Stimulated activated CD8-positive, alpha-beta memory T cell treated with anti-CD3 and anti-CD28 coated beads, Interleukin-4, amount 100 ng/mL, for 24 hours (primary cell): ENCODE data around the gene DGCR2.

Source experiments
- DNase-seq: peaks from one replicate; pipeline ENCODE4 v3.0.0-alpha.2; 2020; ENCODE audit warnings: low read depth

The DGCR2 gene

GRCh38 chr22:19146215-19146968 lies 24.2 kb upstream of the DGCR2 start:
- DNase-seq = no peak

DNA sequence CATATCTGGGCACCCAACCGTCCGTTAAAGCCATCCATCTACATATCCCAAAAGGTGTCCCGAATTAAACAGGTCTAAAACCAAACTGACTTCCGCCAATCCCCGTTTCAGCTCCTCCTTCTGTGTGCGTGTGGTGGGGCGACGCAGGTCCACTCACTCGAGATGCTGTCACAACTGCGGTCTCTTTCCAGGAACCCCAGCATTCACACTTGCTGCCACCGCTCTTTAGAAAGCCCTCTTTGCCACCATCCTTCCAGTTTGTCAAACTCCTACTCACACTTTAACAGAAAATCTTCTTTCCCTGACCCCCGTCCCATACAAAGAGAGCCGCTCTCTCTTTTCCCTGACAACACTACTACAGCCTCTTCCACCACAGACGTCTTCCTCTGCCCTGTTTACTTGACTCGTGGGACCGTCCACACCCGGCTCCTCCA lies 21.8 kb upstream of the DGCR2 start:
- no peak for DNase-seq

- DNase-seq = no peak
Measured at GRCh38 chr22:19143212-19143611, 21.0 kb upstream of the DGCR2 start.

- DNase-seq = no peak
Measured at GRCh38 chr22:19142394-19142793, 20.2 kb upstream of the DGCR2 start.

GRCh38 chr22:19139974-19140373 lies 17.8 kb upstream of the DGCR2 start:
- no peak for DNase-seq

- no peak for DNase-seq
Measured at GRCh38 chr22:19139001-19139356, 16.8 kb upstream of the DGCR2 start.

DNA sequence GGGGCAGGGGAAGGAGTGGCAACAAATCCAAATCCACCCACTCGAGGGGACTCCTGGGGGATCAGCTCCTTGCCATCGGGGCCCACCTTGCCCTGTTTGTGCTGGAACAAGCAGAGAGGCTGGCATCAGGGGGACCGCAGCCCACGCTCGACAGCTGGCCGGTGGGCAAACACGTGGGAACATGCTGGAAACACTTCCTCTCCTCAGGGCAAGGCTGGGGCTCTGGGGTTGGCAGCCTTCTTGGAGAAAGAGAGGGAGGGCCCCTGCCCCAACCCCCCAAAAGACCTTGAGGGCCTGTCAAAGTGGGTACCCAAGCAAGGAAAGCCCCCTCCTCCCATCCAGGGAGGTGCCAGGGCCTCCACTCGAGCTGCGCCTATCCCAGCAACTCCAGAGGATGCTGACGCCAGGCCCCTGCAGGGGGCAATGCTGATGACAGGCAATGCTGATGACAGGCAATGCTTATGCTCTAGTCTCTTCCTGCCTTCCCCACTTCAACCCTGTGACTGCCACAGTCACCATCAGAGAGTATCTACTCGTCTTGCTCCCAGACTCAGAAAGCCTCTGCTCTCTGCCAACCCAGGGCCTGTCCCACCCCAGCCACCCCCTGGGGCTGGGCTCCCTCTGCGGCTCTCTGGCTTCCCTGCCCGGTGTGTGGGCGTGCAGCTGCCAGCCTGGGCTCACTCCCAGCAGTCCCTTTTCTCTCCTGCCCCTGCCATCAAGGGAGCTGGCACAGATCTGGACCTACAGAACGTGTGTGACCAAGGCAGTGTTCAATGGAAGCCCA lies 16.2 kb upstream of the DGCR2 start:
- no peak for DNase-seq

DNA sequence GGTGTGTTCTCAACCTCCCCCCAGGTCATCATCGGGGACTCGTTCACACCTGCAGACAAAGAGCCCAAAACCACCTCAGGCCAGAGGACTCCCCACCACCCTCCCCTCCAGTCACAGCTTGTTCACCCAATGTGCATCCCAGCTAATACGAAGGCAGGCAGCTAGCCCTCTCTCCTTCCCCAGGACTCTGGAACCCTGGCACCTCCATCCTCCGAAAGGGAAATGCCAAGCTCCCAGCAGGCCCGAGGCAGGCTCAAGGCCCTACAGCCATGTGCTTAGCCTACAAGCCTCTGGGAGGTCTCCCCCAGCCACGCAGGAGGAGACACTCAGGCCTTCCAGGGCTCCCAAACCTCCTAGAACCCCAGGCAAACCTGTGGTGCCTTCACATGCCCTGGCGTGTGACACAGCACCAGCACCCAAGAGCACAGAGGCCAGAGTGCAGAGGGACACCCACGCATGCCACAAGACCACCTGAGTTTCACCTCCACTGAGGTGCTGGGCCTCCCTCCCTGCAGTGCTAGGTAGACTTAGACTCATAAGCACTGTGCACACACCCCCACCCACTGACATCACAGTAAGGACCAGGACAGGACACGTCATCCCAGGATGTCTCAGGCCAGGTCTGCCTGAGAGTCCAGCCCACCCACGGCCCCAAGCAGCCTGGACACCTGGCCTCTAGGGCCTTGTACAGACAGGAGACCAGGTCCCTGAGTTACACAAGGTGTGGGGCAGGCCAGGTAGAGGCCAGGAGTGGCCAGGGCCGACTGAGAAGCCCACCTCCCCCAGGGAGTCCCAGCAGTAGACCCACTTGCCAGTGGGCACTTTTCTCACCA lies 15.4 kb upstream of the DGCR2 start:
- no peak for DNase-seq

GRCh38 chr22:19136915-19137314 lies 14.7 kb upstream of the DGCR2 start:
- DNase-seq = no peak

DNA sequence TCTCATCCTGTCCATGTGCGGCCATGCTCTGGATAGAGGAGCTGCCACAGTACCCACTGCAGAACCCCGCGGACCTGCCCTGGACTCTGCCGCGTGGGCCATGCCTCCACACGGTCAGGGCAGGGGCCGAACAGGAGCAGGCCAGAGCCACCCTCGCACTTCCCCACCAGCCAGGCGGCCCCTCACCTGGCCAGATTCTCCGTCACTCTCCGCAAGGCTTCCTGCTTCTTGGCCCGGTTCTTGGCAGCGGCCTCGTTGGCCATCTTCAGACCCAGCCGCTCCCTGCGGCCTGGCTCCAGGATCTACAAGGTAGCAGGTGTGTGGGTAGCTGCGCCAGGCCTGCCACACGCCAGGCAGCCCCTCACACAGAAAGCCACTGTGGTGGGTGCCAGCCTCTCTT lies 12.7 kb upstream of the DGCR2 start:
- DNase-seq = no peak

- DNase-seq = no peak
Measured at GRCh38 chr22:19134176-19134831, 12.1 kb upstream of the DGCR2 start.

GRCh38 chr22:19133561-19133960 lies 11.3 kb upstream of the DGCR2 start:
- no peak for DNase-seq

- DNase-seq = no peak
Measured at GRCh38 chr22:19132693-19133400, 10.6 kb upstream of the DGCR2 start.

- DNase-seq = no peak
Measured at GRCh38 chr22:19132153-19132552, 9.9 kb upstream of the DGCR2 start.

GRCh38 chr22:19131685-19132015 lies 9.4 kb upstream of the DGCR2 start:
- DNase-seq = no peak

DNA sequence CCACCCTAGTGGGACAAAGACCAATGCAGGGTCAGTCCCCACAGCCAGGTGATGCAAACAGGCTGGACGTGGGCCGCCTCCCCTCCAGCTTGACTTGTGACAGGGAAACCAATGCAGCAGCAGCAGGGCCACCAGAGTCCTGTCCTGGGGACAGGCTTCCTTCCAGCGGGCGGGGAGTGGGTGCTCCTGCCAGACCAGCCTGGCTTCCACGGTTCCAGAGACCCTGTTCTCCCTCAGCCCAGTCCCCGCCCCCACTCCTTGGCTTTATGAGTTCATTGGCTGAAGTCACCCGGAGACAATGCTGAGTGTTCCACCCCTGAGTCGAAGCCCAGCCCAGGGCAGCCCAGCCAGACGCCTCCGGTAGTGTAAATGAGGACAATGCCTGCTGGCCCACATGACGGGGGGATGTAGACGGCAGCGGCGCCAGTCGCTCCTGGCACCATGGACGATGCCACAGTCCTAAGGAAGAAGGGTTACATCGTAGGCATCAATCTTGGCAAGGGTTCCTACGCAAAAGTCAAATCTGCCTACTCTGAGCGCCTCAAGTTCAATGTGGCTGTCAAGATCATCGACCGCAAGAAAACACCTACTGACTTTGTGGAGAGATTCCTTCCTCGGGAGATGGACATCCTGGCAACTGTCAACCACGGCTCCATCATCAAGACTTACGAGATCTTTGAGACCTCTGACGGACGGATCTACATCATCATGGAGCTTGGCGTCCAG lies 8.9 kb upstream of the DGCR2 start, which contains the start of gene TSSK2:
Gene TSSK2, plus strand, starts transcription at position 350 of the 726 bp plus-strand sequence. Its CDS starts 92 bp downstream, at position 442.
- no peak for DNase-seq

DNA sequence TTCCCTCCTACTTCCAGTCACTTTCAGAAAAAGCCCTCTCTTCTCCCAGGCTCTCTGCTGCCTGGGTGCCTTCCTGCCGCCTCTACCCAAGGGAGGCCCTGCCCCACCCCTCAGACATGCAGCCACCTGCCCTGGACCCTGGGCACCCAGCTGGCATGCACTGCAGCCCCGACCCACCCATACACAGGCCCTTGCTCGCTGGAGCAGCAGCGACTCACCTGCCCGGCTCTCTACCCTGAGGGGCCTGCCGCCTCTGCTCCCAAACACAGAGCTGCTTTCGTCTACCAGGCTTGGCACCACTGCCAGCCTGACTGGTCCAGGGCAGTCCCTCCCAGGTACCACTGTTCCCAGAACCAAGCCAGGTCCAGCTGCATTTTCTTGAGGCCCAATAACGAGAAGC lies 7.7 kb upstream of the DGCR2 start:
- no peak for DNase-seq

GRCh38 chr22:19128946-19129727 lies 6.9 kb upstream of the DGCR2 start:
- DNase-seq = no peak

GRCh38 chr22:19128009-19128401 lies 5.8 kb upstream of the DGCR2 start:
- DNase-seq = no peak
